HepG2 (cell line): Measurements from ENCODE around the gene CMYA5. TPM values are rescaled to one million over a fixed set of nuclear protein-coding genes. Genes with fewer than 3 reads are reported as not detected.

Source experiments
- ATAC-seq: fragments of 200-7000 bp; cut with Tn5 transposase; 3 replicates; pipeline ENCODE4 v1.9.1; 2020; ENCODE audit warnings: mild to moderate bottlenecking, moderate library complexity
- BruUV-seq: library from RNA; stranded (reverse); fragments of 400-500 nt; replicated peaks from 2 replicates; lab custom pipeline; 2021; lab: Mats Ljungman, UMichigan
- CTCF ChIA-PET: fragments of 300-600 bp; formaldehyde crosslinking; extraction: SDS; loops from one replicate; lab custom pipeline; 2021; ENCODE audit warnings: low total read pairs, inconsistent platforms, low intra/inter-chr PET ratio; lab: Yijun Ruan, JAX
- POLR2A ChIA-PET: fragments of 350-600 bp; sonication (Branson Sonifier 250); formaldehyde crosslinking; loops from one replicate; lab custom pipeline; 2020; ENCODE audit warnings: antibody characterized with exemption, inconsistent platforms; lab: Yijun Ruan, JAX
- DNase-seq: peaks from one replicate; pipeline ENCODE4 v3.0.0-alpha.2; 2015; ENCODE audit warnings: low spot score
- FAIRE-seq: peaks from 3 replicates; lab custom pipeline; 2011; peaks lifted over from hg19 to GRCh38; lab: Jason Lieb, UNC
- H2AFZ ChIP-seq: one replicate; pipeline ENCODE4 v1.6.1; 2011; ENCODE audit warnings: low read length, inconsistent platforms
- H3K27ac ChIP-seq: fragments of 300-600 bp; 3 replicates; pipeline ENCODE4 v1.8.0; 2011; ENCODE audit warnings: mixed run types, mild to moderate bottlenecking, mixed read lengths, low read length, inconsistent platforms; ENCODE audit not compliant: insufficient read depth; ENCODE audit errors: extremely low read length
- H3K27me3 ChIP-seq, 2 experiments: fragments of 200-600 bp in 1 of 2; 2 replicates in 1 of 2; 3 replicates in 1 of 2; pipeline versions ENCODE4 v1.6.0 to v1.8.0; 2011; ENCODE audit warnings: low read length in 2 of 2, mild to moderate bottlenecking in 2 of 2, moderate library complexity in 2 of 2, inconsistent platforms in 1 of 2; ENCODE audit not compliant: insufficient read depth in 2 of 2, control insufficient read depth in 1 of 2
- H3K36me3 ChIP-seq, 2 experiments: fragments of 200-600 bp in 1 of 2; replicated peaks in 1 of 2; 2 replicates in 1 of 2; 3 replicates in 1 of 2; pipeline versions ENCODE4 v1.5.1 to v1.8.0; 2011; ENCODE audit warnings: low read length in 2 of 2, inconsistent platforms in 1 of 2; ENCODE audit not compliant: insufficient read depth in 2 of 2, control insufficient read depth in 1 of 2
- H3K4me1 ChIP-seq: 2 replicates; pipeline ENCODE4 v1.5.1; 2012; ENCODE audit warnings: low read length, inconsistent platforms; ENCODE audit not compliant: insufficient read depth
- H3K4me2 ChIP-seq: 2 replicates; pipeline ENCODE4 v1.6.0; 2011; ENCODE audit warnings: low read depth, low read length, inconsistent platforms
- H3K4me3 ChIP-seq, 3 experiments: fragments of 200-600 bp in 1 of 3; sonication (generic), shearing (Covaris generic) in 1 of 3; replicated peaks in 1 of 3; 2 replicates each; pipeline ENCODE4 v1.5.1; 2011 to 2016; ENCODE audit warnings: low read length in 3 of 3, inconsistent platforms in 2 of 3, low read depth in 2 of 3, mild to moderate bottlenecking in 2 of 3, control low read depth in 1 of 3, mixed read lengths in 1 of 3; ENCODE audit not compliant: insufficient read depth in 1 of 3
- H3K79me2 ChIP-seq: one replicate; pipeline ENCODE4 v1.6.1; 2011; ENCODE audit warnings: low read length, inconsistent platforms; ENCODE audit not compliant: insufficient read depth
- H3K9ac ChIP-seq: 2 replicates; pipeline ENCODE4 v1.6.0; 2011; ENCODE audit warnings: mild to moderate bottlenecking, low read depth, low read length, inconsistent platforms; ENCODE audit not compliant: insufficient read depth
- H3K9me3 ChIP-seq: 2 replicates; pipeline ENCODE4 v1.5.1; 2012; ENCODE audit warnings: mild to moderate bottlenecking, low read length
- H4K20me1 ChIP-seq: 2 replicates; pipeline ENCODE4 v1.6.0; 2011; ENCODE audit warnings: inconsistent platforms, mild to moderate bottlenecking, low read length, moderate library complexity; ENCODE audit not compliant: insufficient read depth
- CHD4 ChIP-seq: fragments of 200-600 bp; sonication (generic); IDR thresholded peaks from 2 replicates; pipeline ENCODE4 v1.7.0; 2017; ENCODE audit warnings: mild to moderate bottlenecking, low read length, borderline replicate concordance
- EP300 ChIP-seq, 3 experiments: sonication (generic) in 1 of 3; formaldehyde crosslinking in 1 of 3; IDR thresholded peaks; 2 replicates each; pipeline versions ENCODE4 v1.5.1 to v1.6.1; 2011 to 2020; ENCODE audit warnings: low read depth in 2 of 3, low read length in 2 of 3, borderline replicate concordance in 1 of 3, improper control_type of control experiment in 1 of 3, mild to moderate bottlenecking in 1 of 3, missing genetic modification reagents in 1 of 3, moderate library complexity in 1 of 3
- GFI1 ChIP-seq: sonication (generic); formaldehyde crosslinking; IDR thresholded peaks from 2 replicates; pipeline ENCODE4 v1.5.0; 2020; ENCODE audit warnings: missing genetic modification reagents, mild to moderate bottlenecking, borderline replicate concordance
- HINFP ChIP-seq: sonication (generic); formaldehyde crosslinking; IDR thresholded peaks from 2 replicates; pipeline ENCODE4 v1.4.0; 2020; ENCODE audit warnings: low read depth, mild to moderate bottlenecking, missing genetic modification reagents
- NFRKB ChIP-seq: fragments of 450-650 bp; IDR thresholded peaks from 2 replicates; pipeline ENCODE4 v1.6.1; 2017
- TGIF2 ChIP-seq: IDR thresholded peaks from 2 replicates; pipeline ENCODE4 v1.6.1; 2016; ENCODE audit warnings: control low read depth, missing compliant biosample characterization
- TOPORS ChIP-seq: sonication (generic); formaldehyde crosslinking; IDR thresholded peaks from 2 replicates; pipeline ENCODE4 v1.8.0; 2023; ENCODE audit warnings: mild to moderate bottlenecking, missing genetic modification reagents
- ZBTB20 ChIP-seq: sonication (generic); formaldehyde crosslinking; IDR thresholded peaks from 2 replicates; pipeline ENCODE4 v1.8.1; 2023; ENCODE audit warnings: missing genetic modification reagents, low read depth, mild to moderate bottlenecking, borderline replicate concordance
- ZBTB40 ChIP-seq, 2 experiments: fragments of 450-650 bp in 1 of 2; sonication (generic) in 1 of 2; formaldehyde crosslinking in 1 of 2; IDR thresholded peaks; 2 replicates each; pipeline versions ENCODE4 v1.6.1 to v1.8.0; 2016 to 2022; ENCODE audit warnings: antibody characterized with exemption in 1 of 2, mild to moderate bottlenecking in 1 of 2, missing genetic modification reagents in 1 of 2
- ZBTB46 ChIP-seq: sonication (generic); formaldehyde crosslinking; IDR thresholded peaks from 2 replicates; pipeline ENCODE4 v1.4.0; 2020; ENCODE audit warnings: mild to moderate bottlenecking, missing genetic modification reagents, borderline replicate concordance
- ZFAT ChIP-seq: sonication (generic); formaldehyde crosslinking; conservative IDR thresholded peaks from 2 replicates; pipeline ENCODE4 v1.8.1; 2023; ENCODE audit warnings: missing genetic modification reagents, inconsistent platforms
- ZFP90 ChIP-seq: sonication (generic); formaldehyde crosslinking; IDR thresholded peaks from 2 replicates; pipeline ENCODE4 v1.8.0; 2022; ENCODE audit warnings: missing genetic modification reagents, mild to moderate bottlenecking, inconsistent platforms, borderline replicate concordance
- WGBS: methylation state at CpG from one replicate; pipeline ENCODE4 v1.1.6; 2017; ENCODE audit warnings: low lambda C conversion rate; 5-methylcytosine and 5-hydroxymethylcytosine counted together
- in situ Hi-C: cut with HindIII; loops from 2 replicates; pipeline ENCODE4 v1.10.0; 2017; ENCODE audit warnings: low pct_unique_long_range_greater_than_20kb; ENCODE audit not compliant: extremely low pct_ligation_motif_present
- intact Hi-C: fragments of 100-400 bp; cut with micrococcal nuclease; formaldehyde crosslinking; loops from one replicate; pipeline ENCODE4 v1.10.0; 2022; ENCODE audit not compliant: unreplicated experiment
- polyA plus RNA-seq, 8 experiments: library from polyadenylated mRNA; depleted of rRNA in 3 of 8; stranded (reverse) in 7 of 8; unstranded in 1 of 8; fragments of >200 nt; fragmentation: Illumina TruSeq in 4 of 8; extraction: Trizol in 4 of 8; gene quantifications; 2 replicates each; pipeline versions ENCODE4 v1.2.1 to v1.2.3, GENCODE V29; 2011 to 2016; ENCODE audit warnings: low read depth in 4 of 8, missing spikeins in 1 of 8, mixed read lengths in 1 of 8; ENCODE audit not compliant: insufficient read depth in 1 of 8
- total RNA-seq, 5 experiments: library from RNA; depleted of rRNA; stranded (reverse); fragments of >200 nt; fragmentation: Illumina TruSeq; extraction: Trizol; gene quantifications; 2 replicates each; pipeline ENCODE4 v1.2.3, GENCODE V29; 2016; ENCODE audit warnings: low read depth in 1 of 5

CMYA5 gene
- total and polyA plus RNA-seq, 2 of the 13 experiments (the other 11 are each of a cell fraction or from before 2014, with no cell fraction given): 0.13 to 0.51 TPM

- in situ Hi-C loops: no loop called here
- CTCF ChIA-PET: no interaction called here
- TF ChIP-seq ZBTB40 (IDR thresholded peaks at IDR 0.05) (no peak), ZBTB40 (CRISPR knock-in tag; IDR thresholded peaks at IDR 0.05) (no peak), ZBTB20 (no peak), ZFAT (CRISPR knock-in tag) (no peak), CHD4 (no peak), GFI1 (CRISPR knock-in tag) (no peak), ZBTB46 (CRISPR knock-in tag) (no peak), NFRKB (no peak), TOPORS (CRISPR knock-in tag) (no peak), ZFP90 (CRISPR knock-in tag) (no peak), HINFP (CRISPR knock-in tag) (no peak), EP300 (IDR thresholded peaks at IDR 0.05; ENCODE audit: low read depth in 2 of 2, low read length in 2 of 2) (no peak), EP300 (CRISPR knock-in tag; IDR thresholded peaks at IDR 0.05; ENCODE audit: borderline replicate concordance) (no peak), TGIF2 (CRISPR knock-in tag) (no peak)
Measured at GRCh38 chr5:79694183-79694582, 4.5 kb downstream of the CMYA5 start.

More at GRCh38 chr5:79694183-79694582, 4.5 kb downstream of the CMYA5 start:
- H3K27me3 ChIP-seq: no peaks in the 10 kb centered on the region
- POLR2A ChIA-PET: no interaction called here
- peaks cover 11% of the 10 kb centered on the region for H3K4me1 ChIP-seq
- H3K9ac ChIP-seq: no peak overlapping the region
- no peak overlapping the region for H3K4me3 ChIP-seq
- H3K79me2 ChIP-seq: no peaks in the 10 kb centered on the region
- intact Hi-C loops: no loop called here
- no peak for FAIRE-seq
- no peaks in the 10 kb centered on the region for H3K36me3 ChIP-seq
- H3K4me2 ChIP-seq: no peak overlapping the region
- 51% methylated on average over 1 of the region's 1 CpG for WGBS
- no peaks in the 10 kb centered on the region for H3K9me3 ChIP-seq
- no peak for DNase-seq
- no peak for ATAC-seq
- no peak overlapping the region for H3K27ac ChIP-seq
- no peaks in the 10 kb centered on the region for H4K20me1 ChIP-seq
- BruUV-seq: no TSS peak
- H2AFZ ChIP-seq: no peak overlapping the region
